OCI-LY3 (cell line): ENCODE results near the gene COL4A2.
"Not testable (repeated sequence)": the region's sequence is repeated elsewhere in the genome, so short reads cannot be mapped to it uniquely, and the experiment has no call there.

ENCODE experiments used
- H2AFZ ChIP-seq: fragments of 200-600, 300-600 bp; shearing (Covaris generic); 2 replicates; pipeline ENCODE4 v1.6.0; 2014; ENCODE audit warnings: antibody characterized with exemption, low read depth, low read length
- H3K27ac ChIP-seq: fragments of 200-600, 300-600 bp; sonication (generic); 2 replicates; pipeline ENCODE4 v1.5.1; 2014; ENCODE audit warnings: mild to moderate bottlenecking, low read length, moderate library complexity, mixed read lengths
- H3K27me3 ChIP-seq: fragments of 200-600, 300-600 bp; sonication (generic); 2 replicates; pipeline ENCODE4 v1.6.1; 2014; ENCODE audit warnings: low read depth, low read length, mixed read lengths
- H3K36me3 ChIP-seq: fragments of 200-600, 300-600 bp; sonication (generic); replicated peaks from 2 replicates; pipeline ENCODE3; 2014; ENCODE audit warnings: low read depth, low read length, mixed read lengths
- H3K4me1 ChIP-seq: fragments of 300-600, 200-600 bp; sonication (generic); 2 replicates; pipeline ENCODE4 v1.6.1; 2014; ENCODE audit warnings: low read length, mixed read lengths
- H3K4me2 ChIP-seq: fragments of 200-600, 300-600 bp; sonication (generic); 2 replicates; pipeline ENCODE4 v1.6.1; 2014; ENCODE audit warnings: low read length, mixed read lengths
- H3K4me3 ChIP-seq: fragments of 300-600, 200-600 bp; sonication (generic); 2 replicates; pipeline ENCODE4 v1.5.1; 2014; ENCODE audit warnings: antibody characterized with exemption, mild to moderate bottlenecking, low read length, moderate library complexity
- H3K79me2 ChIP-seq: fragments of 300-600, 200-600 bp; shearing (Covaris generic); 2 replicates; pipeline ENCODE4 v1.6.1; 2014; ENCODE audit warnings: mild to moderate bottlenecking, low read length, mixed read lengths
- H3K9ac ChIP-seq: fragments of 300-600, 200-600 bp; shearing (Covaris generic); 2 replicates; pipeline ENCODE4 v1.6.0; 2014; ENCODE audit warnings: mild to moderate bottlenecking, low read length, moderate library complexity
- H3K9me3 ChIP-seq: fragments of 200-600, 300-600 bp; shearing (Covaris generic); 2 replicates; pipeline ENCODE4 v1.6.1; 2014; ENCODE audit warnings: low read length, mixed read lengths; ENCODE audit not compliant: insufficient read depth
- H4K20me1 ChIP-seq: fragments of 200-600, 300-600 bp; sonication (generic); 2 replicates; pipeline ENCODE4 v1.6.1; 2016; ENCODE audit warnings: low read length, mixed read lengths; ENCODE audit not compliant: insufficient read depth
- EZH2phosphoT487 ChIP-seq: fragments of 200-600 bp; shearing (Covaris generic); IDR thresholded peaks from 2 replicates; pipeline ENCODE4 v1.6.1; 2018; ENCODE audit warnings: antibody characterized with exemption, mixed run types, low read depth
- TF ChIP-seq, protein P1 (sequence below): fragments of 200-600, 300-600 bp; sonication (generic); IDR thresholded peaks from 2 replicates; pipeline ENCODE4 v1.5.1; 2014; ENCODE audit warnings: antibody characterized with exemption, low read length, low read depth

Gene COL4A2

GRCh38 chr13:110450941-110451730 lies 144.1 kb downstream of the COL4A2 start:
- Histone ChIP-seq H3K79me2 (no peaks in the 10 kb centered on the region), H2AFZ (no peak overlapping the region), H3K9me3 (no peaks in the 10 kb centered on the region), H3K9ac (no peak overlapping the region), H3K4me1 (peaks cover 20% of the 10 kb centered on the region), H3K36me3 (no peaks in the 10 kb centered on the region), H4K20me1 (no peaks in the 10 kb centered on the region), H3K27ac (no peak overlapping the region), H3K27me3 (peaks cover 39% of the 10 kb centered on the region), H3K4me2 (no peak overlapping the region), H3K4me3 (no peak overlapping the region)
- TF ChIP-seq, protein P1, sequence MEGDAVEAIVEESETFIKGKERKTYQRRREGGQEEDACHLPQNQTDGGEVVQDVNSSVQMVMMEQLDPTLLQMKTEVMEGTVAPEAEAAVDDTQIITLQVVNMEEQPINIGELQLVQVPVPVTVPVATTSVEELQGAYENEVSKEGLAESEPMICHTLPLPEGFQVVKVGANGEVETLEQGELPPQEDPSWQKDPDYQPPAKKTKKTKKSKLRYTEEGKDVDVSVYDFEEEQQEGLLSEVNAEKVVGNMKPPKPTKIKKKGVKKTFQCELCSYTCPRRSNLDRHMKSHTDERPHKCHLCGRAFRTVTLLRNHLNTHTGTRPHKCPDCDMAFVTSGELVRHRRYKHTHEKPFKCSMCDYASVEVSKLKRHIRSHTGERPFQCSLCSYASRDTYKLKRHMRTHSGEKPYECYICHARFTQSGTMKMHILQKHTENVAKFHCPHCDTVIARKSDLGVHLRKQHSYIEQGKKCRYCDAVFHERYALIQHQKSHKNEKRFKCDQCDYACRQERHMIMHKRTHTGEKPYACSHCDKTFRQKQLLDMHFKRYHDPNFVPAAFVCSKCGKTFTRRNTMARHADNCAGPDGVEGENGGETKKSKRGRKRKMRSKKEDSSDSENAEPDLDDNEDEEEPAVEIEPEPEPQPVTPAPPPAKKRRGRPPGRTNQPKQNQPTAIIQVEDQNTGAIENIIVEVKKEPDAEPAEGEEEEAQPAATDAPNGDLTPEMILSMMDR = no peak
- no peak for TF ChIP-seq EZH2phosphoT487

DNA sequence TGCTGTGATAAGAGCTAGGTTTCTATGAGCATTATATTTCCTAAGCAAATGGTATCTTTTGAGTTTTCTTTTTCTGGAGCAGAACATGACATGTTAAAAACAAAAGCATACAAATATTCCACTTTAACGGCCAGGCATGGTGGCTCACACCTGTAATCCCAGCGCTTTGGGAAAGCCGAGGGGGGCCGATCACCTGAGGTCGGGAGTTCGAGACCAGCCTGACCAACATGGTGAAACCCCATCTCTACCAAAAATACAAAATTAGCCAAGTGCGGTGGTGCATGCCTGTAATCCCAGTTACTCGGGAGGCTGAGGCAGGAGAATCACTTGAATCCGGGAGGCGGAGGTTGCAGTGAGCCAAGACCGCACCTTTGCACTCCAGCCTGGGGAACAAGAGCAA lies 146.0 kb downstream of the COL4A2 start:
- peaks cover 15% of the 10 kb centered on the region for H3K4me1 ChIP-seq

DNA sequence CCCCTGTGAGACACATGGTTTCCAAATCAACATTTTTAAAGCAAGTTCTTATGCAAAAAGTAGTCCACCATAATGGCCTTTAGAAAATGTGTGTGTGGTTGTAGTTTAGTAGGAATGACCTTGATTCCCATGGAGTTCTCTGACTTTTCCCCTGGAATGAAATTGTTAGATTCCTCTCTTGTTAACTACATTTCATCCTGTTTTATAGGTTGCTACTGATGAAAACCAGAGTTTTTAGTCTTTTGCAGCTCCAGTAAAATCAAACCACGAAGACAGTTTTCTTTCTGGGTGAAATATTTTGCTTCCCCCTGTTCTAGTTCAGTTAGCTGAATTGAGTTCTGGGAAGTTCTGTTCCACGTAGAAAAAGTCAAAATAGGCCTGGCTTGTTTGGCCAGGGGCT lies 146.7 kb downstream of the COL4A2 start:
- H3K27ac ChIP-seq = no peak overlapping the region
- H3K36me3 ChIP-seq = no peaks in the 10 kb centered on the region
- no peak overlapping the region for H3K9ac ChIP-seq
- TF ChIP-seq EZH2phosphoT487 = no peak
- TF ChIP-seq, protein P1 = no peak
- peaks cover 40% of the 10 kb centered on the region for H3K27me3 ChIP-seq
- H3K9me3 ChIP-seq = no peaks in the 10 kb centered on the region
- no peaks in the 10 kb centered on the region for H3K79me2 ChIP-seq
- H3K4me2 ChIP-seq = no peak overlapping the region
- H3K4me3 ChIP-seq = no peak overlapping the region
- peaks cover 22% of the 10 kb centered on the region for H3K4me1 ChIP-seq
- H4K20me1 ChIP-seq = no peaks in the 10 kb centered on the region
- H2AFZ ChIP-seq = no peak overlapping the region

More for the DNA sequence above, 146.0 kb downstream of the COL4A2 start:
- not testable (repeated sequence) for H3K9me3 ChIP-seq, H3K9ac ChIP-seq, H2AFZ ChIP-seq, H3K36me3 ChIP-seq, H4K20me1 ChIP-seq, H3K4me3 ChIP-seq, H3K79me2 ChIP-seq, H3K27ac ChIP-seq, H3K4me2 ChIP-seq
- peaks cover 35% of the 10 kb centered on the region for H3K27me3 ChIP-seq

DNA sequence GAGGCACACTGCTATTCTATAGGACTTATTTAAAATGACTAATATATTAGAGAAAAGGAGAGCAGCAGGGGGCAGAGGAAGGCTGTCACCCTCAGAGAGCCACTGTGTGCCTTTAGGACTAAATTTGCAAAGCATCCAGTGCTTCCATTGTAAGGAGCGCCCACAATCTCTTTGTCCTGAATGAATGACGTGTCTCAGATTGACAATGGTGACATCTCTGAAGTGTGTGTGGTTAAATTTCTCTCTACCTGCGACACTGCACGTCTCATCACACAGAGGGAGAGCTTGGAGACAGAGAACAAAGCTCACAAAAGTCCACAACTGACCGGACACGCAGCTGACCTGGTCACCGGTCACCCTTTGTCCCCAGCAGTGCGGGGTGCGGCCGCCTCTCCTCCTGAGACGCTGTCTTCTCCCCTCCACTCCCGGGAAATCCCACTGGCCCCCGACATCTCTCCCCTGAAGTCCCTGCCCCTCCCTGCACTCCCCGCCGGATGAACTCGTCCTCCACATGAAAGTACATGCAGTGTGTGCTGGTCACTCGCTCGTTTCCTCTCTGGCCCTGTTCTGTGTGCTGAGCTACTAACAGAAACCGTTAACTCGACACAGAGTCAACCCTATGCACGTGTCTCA lies 147.3 kb downstream of the COL4A2 start:
- H3K27ac ChIP-seq = no peak overlapping the region

GRCh38 chr13:110454956-110455355 lies 147.9 kb downstream of the COL4A2 start:
- no peaks in the 10 kb centered on the region for H4K20me1 ChIP-seq
- H3K27me3 ChIP-seq = peaks cover 46% of the 10 kb centered on the region

More for the DNA sequence above, 147.3 kb downstream of the COL4A2 start:
- Histone ChIP-seq H3K4me3 (no peak overlapping the region), H2AFZ (no peak overlapping the region), H3K9me3 (no peaks in the 10 kb centered on the region), H3K4me2 (no peak overlapping the region), H3K27me3 (peaks cover 40% of the 10 kb centered on the region), H3K9ac (no peak overlapping the region), H3K36me3 (no peaks in the 10 kb centered on the region), H3K4me1 (peaks cover 28% of the 10 kb centered on the region), H4K20me1 (no peaks in the 10 kb centered on the region), H3K79me2 (no peaks in the 10 kb centered on the region)
- no peak for TF ChIP-seq EZH2phosphoT487

More at GRCh38 chr13:110454956-110455355, 147.9 kb downstream of the COL4A2 start:
- Histone ChIP-seq H2AFZ (no peak overlapping the region), H3K9me3 (no peaks in the 10 kb centered on the region), H3K4me2 (no peak overlapping the region), H3K4me1 (peaks cover 28% of the 10 kb centered on the region), H3K4me3 (no peak overlapping the region), H3K79me2 (no peaks in the 10 kb centered on the region), H3K27ac (no peak overlapping the region), H3K36me3 (no peaks in the 10 kb centered on the region), H3K9ac (no peak overlapping the region)
- TF ChIP-seq, protein P1 = no peak
- TF ChIP-seq EZH2phosphoT487 = no peak
